HEK293T (cell line): ENCODE data around the gene MAGED2.

ENCODE experiments used
- CTCF ChIA-PET: fragments of 350-600 bp; formaldehyde crosslinking; extraction: SDS; loops from one replicate; lab custom pipeline; 2021; ENCODE audit warnings: antibody characterized with exemption, inconsistent platforms; lab: Yijun Ruan, JAX
- POLR2A ChIA-PET: fragments of 350-600 bp; formaldehyde crosslinking; extraction: SDS; loops from one replicate; lab custom pipeline; 2020; ENCODE audit warnings: antibody characterized with exemption, inconsistent platforms; lab: Yijun Ruan, JAX
- DNase-seq: peaks from one replicate; pipeline ENCODE4 v3.0.0; 2012; ENCODE audit warnings: mixed read lengths; ENCODE audit errors: extremely low spot score
- ARNT ChIP-seq: fragments of 450-650 bp; IDR thresholded peaks from 2 replicates; pipeline ENCODE4 v1.6.1; 2017; ENCODE audit warnings: mild to moderate bottlenecking
- BHLHE40 ChIP-seq: fragments of 450-650 bp; IDR thresholded peaks from 2 replicates; pipeline ENCODE4 v1.6.1; 2016; ENCODE audit warnings: mild to moderate bottlenecking, moderate library complexity, borderline replicate concordance
- CTBP1 ChIP-seq: fragments of 450-650 bp; IDR thresholded peaks from 2 replicates; pipeline ENCODE4 v1.6.1; 2016; ENCODE audit warnings: borderline replicate concordance
- ELF4 ChIP-seq: fragments of 450-650 bp; IDR thresholded peaks from 2 replicates; pipeline ENCODE4 v1.6.1; 2017; ENCODE audit warnings: antibody characterized with exemption
- FOXA1 ChIP-seq: fragments of 450-650 bp; IDR thresholded peaks from 2 replicates; pipeline ENCODE4 v1.6.1; 2016; ENCODE audit warnings: mild to moderate bottlenecking
- FOXK2 ChIP-seq: fragments of 450-650 bp; IDR thresholded peaks from 2 replicates; pipeline ENCODE4 v1.6.1; 2016; ENCODE audit warnings: mild to moderate bottlenecking
- FOXM1 ChIP-seq: fragments of 450-650 bp; IDR thresholded peaks from 2 replicates; pipeline ENCODE4 v1.6.1; 2017; ENCODE audit warnings: mild to moderate bottlenecking, borderline replicate concordance
- HDGF ChIP-seq: fragments of 450-650 bp; IDR thresholded peaks from 2 replicates; pipeline ENCODE4 v1.6.1; 2017; ENCODE audit warnings: antibody characterized with exemption, borderline replicate concordance
- L3MBTL2 ChIP-seq: fragments of 450-650 bp; conservative IDR thresholded peaks from 2 replicates; pipeline ENCODE4 v1.6.1; 2016; ENCODE audit warnings: mild to moderate bottlenecking
- LEF1 ChIP-seq: fragments of 450-650 bp; IDR thresholded peaks from 2 replicates; pipeline ENCODE4 v1.6.1; 2017; ENCODE audit warnings: mild to moderate bottlenecking, borderline replicate concordance
- NFRKB ChIP-seq: fragments of 450-650 bp; IDR thresholded peaks from 2 replicates; pipeline ENCODE4 v1.6.1; 2016; ENCODE audit warnings: mild to moderate bottlenecking, moderate library complexity
- PKNOX1 ChIP-seq: fragments of 450-650 bp; IDR thresholded peaks from 2 replicates; pipeline ENCODE4 v1.6.1; 2016
- SP1 ChIP-seq: fragments of 450-650 bp; IDR thresholded peaks from 2 replicates; pipeline ENCODE4 v1.6.1; 2017
- SUZ12 ChIP-seq: fragments of 450-650 bp; IDR thresholded peaks from 2 replicates; pipeline ENCODE4 v1.6.1; 2016; ENCODE audit warnings: mild to moderate bottlenecking
- TARDBP ChIP-seq: fragments of 450-650 bp; IDR thresholded peaks from 2 replicates; pipeline ENCODE4 v1.6.1; 2016
- ZNF384 ChIP-seq: fragments of 450-650 bp; IDR thresholded peaks from 2 replicates; pipeline ENCODE4 v1.6.1; 2016

The MAGED2 gene

DNA sequence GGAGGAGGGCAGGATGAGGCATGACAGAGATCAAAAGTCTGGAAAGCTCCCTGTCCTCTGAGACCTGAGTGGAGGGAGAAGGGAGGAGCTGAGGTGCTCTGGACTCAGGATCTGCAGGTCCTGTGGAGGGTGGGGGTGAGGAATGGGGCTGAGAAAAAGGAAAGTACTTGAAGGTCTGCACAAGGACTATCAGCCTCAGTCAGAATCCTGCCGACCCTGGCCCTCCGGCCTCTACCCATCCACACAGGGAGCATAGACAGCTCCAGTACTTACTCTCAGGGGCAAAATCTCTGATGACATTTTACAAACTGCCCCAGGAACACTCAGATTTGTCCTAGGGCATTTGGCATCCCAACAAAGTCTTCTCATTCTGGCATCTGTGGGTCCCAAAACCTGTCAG lies 8.5 kb upstream of the MAGED2 start:
- no peak for DNase-seq
- TF ChIP-seq NFRKB (no peak), LEF1 (no peak), CTBP1 (no peak), PKNOX1 (no peak), TARDBP (no peak), FOXM1 (no peak), L3MBTL2 (no peak), ZNF384 (no peak), ARNT (no peak), HDGF (no peak), SP1 (no peak), SUZ12 (no peak)
- ChIA-PET POLR2A (no interaction called here), CTCF (no interaction called here)

DNA sequence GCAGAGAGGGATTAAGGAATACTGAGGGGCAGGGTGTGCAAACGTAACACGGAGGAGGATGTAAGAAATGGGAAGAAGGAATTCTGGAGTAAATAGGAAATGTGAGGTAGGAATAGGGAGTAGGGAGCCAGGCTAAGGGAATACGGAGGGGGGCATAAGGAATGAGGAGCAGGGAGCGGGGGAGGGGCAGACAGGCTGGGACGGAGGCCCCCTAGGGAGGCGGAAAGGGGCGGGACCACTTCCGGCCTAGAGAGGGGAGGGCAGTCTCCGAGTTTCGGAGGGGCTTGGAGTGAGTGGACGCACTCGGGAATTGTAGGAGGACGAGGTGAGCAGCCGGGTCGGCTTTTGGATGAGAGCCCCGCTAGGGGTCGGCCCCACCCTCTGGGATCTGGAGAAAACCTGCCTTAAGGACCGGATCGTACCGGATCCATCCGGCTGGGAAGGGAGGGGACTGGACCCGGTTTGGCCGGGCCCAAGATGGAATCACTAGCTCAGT lies 612 bp downstream of the MAGED2 start:
- POLR2A ChIA-PET = interaction anchor here (0.5 to 2.9 kb wide), 10 partner anchors 10 to 192 kb away, joined by 3 to 34 read pairs (median 4); partner anchors contain the start of genes APEX2, ITIH6 and TRO
- TF ChIP-seq PKNOX1 (no peak), HDGF (no peak), NFRKB (no peak), SUZ12 (no peak), ZNF384 (no peak), FOXA1 (no peak), L3MBTL2 (0 out of 2 replicates have a peak, but pooled peaks have one; percentile 24)

GRCh38 chrX:54808605-54809483 lies 1.3 kb downstream of the MAGED2 start:
- no peak for TF ChIP-seq BHLHE40
- no peak for TF ChIP-seq SUZ12
- no peak for TF ChIP-seq ZNF384
- TF ChIP-seq LEF1 = no peak
- TF ChIP-seq NFRKB = no peak
- TF ChIP-seq ELF4 = no peak
- CTCF ChIA-PET = interaction anchor here (0.6 kb wide), 1 partner anchor 145 kb away, joined by 3 read pairs; no protein-coding TSS in a partner anchor
- POLR2A ChIA-PET = interaction anchor here (0.5 to 2.9 kb wide), 9 partner anchors 15 to 191 kb away, joined by 3 to 34 read pairs (median 4); partner anchors contain the start of genes APEX2 and TRO
- peak; percentile 95 for DNase-seq

More for the DNA sequence above, 612 bp downstream of the MAGED2 start:
- DNase-seq = peak; percentile 60
- CTCF ChIA-PET = interaction anchor here (0.6 kb wide), 1 partner anchor 146 kb away, joined by 3 read pairs; no protein-coding TSS in a partner anchor

GRCh38 chrX:54810532-54810931 lies 3.0 kb downstream of the MAGED2 start:
- POLR2A ChIA-PET = interaction anchor here (1.1 kb wide), 1 partner anchor 171 kb away, joined by 4 read pairs; no protein-coding TSS in a partner anchor
- TF ChIP-seq HDGF = no peak
- TF ChIP-seq FOXK2 = no peak
- no peak for TF ChIP-seq SUZ12
- TF ChIP-seq PKNOX1 = no peak
- no peak for TF ChIP-seq NFRKB
- no peak for TF ChIP-seq L3MBTL2
- no peak for TF ChIP-seq LEF1
- TF ChIP-seq BHLHE40 = no peak
- no peak for TF ChIP-seq TARDBP
- TF ChIP-seq CTBP1 = no peak
- DNase-seq = no peak
- CTCF ChIA-PET = no interaction called here

GRCh38 chrX:54811301-54811885 lies 3.8 kb downstream of the MAGED2 start:
- no peak for DNase-seq
- no peak for TF ChIP-seq NFRKB
- no peak for TF ChIP-seq FOXA1
- TF ChIP-seq SUZ12 = no peak
- TF ChIP-seq TARDBP = no peak
- no peak for TF ChIP-seq CTBP1
- TF ChIP-seq LEF1 = no peak
- no peak for TF ChIP-seq BHLHE40
- TF ChIP-seq SP1 = no peak
- TF ChIP-seq HDGF = no peak
- TF ChIP-seq FOXK2 = no peak
- TF ChIP-seq L3MBTL2 = no peak
- TF ChIP-seq ZNF384 = no peak
- TF ChIP-seq FOXM1 = no peak
- TF ChIP-seq ELF4 = no peak
- no peak for TF ChIP-seq ARNT
- no peak for TF ChIP-seq PKNOX1
- CTCF ChIA-PET = no interaction called here
- POLR2A ChIA-PET = interaction anchor here (1.1 kb wide), 1 partner anchor 172 kb away, joined by 4 read pairs; no protein-coding TSS in a partner anchor

DNA sequence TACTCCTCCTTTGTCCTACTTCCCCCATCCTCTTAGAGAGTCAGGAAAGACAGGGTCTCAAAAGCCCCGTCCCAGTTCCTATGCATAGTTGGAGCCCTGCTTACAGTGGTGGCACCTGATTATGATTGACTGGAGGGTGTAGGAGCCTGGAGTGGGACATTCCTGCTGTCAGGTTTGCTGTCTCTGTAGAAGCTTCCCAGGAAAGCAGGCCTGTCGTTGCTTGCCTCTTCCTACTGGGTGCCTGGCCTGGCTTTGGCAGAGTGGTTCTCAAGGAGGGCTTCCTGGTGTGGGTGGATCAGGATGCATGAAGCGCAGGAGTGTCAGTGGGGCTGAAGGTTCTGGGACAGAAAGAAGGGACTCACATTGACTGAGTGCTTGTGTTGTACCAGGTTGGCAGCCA lies 4.8 kb downstream of the MAGED2 start:
- no peak for TF ChIP-seq ELF4
- TF ChIP-seq CTBP1 = no peak
- no peak for TF ChIP-seq PKNOX1
- no peak for TF ChIP-seq ARNT
- no peak for TF ChIP-seq HDGF
- no peak for TF ChIP-seq SUZ12
- no peak for TF ChIP-seq SP1
- TF ChIP-seq TARDBP = no peak
- no peak for TF ChIP-seq FOXA1
- no peak for TF ChIP-seq BHLHE40
- no peak for TF ChIP-seq FOXM1
- no peak for TF ChIP-seq L3MBTL2
- TF ChIP-seq ZNF384 = no peak
- no peak for TF ChIP-seq FOXK2
- DNase-seq = no peak
- ChIA-PET POLR2A (no interaction called here), CTCF (no interaction called here)
